Neural cell (in vitro differentiated cells): ENCODE data around the gene DOHH. TPM values are rescaled to one million over a fixed set of nuclear protein-coding genes. Genes with fewer than 3 reads are reported as not detected.

ENCODE experiments used
- H2AFZ ChIP-seq: fragments of 200-600, 300-800 bp; sonication (generic), shearing (Covaris generic); 2 replicates; pipeline ENCODE4 v1.6.0; 2014; ENCODE audit warnings: low read depth, mild to moderate bottlenecking, antibody characterized with exemption, low read length, moderate library complexity
- H3F3A ChIP-seq: fragments of 200-600 bp; shearing (Covaris generic); 2 replicates; pipeline ENCODE4 v1.6.1; 2016; ENCODE audit warnings: mild to moderate bottlenecking, moderate library complexity, mixed read lengths, antibody characterized with exemption, low read length; ENCODE audit not compliant: insufficient read depth, poor library complexity, severe bottlenecking
- H3K27ac ChIP-seq: fragments of 200-600, 300-800 bp; sonication (generic), shearing (Covaris generic); 2 replicates; pipeline ENCODE4 v1.5.1; 2014; ENCODE audit warnings: mild to moderate bottlenecking, low read length, moderate library complexity
- H3K27me3 ChIP-seq: fragments of 300-800, 200-600 bp; sonication (generic), shearing (Covaris generic); 2 replicates; pipeline ENCODE4 v1.6.0; 2014; ENCODE audit warnings: mild to moderate bottlenecking, low read depth, low read length, moderate library complexity; ENCODE audit not compliant: insufficient read depth
- H3K36me3 ChIP-seq: fragments of 300-800, 200-600 bp; sonication (generic), shearing (Covaris generic); 2 replicates; pipeline ENCODE4 v1.5.1; 2014; ENCODE audit warnings: mild to moderate bottlenecking, antibody characterized with exemption, low read length, moderate library complexity; ENCODE audit not compliant: insufficient read depth
- H3K4me2 ChIP-seq: fragments of 300-800, 200-600 bp; sonication (generic), shearing (Covaris generic); 2 replicates; pipeline ENCODE4 v1.6.0; 2014; ENCODE audit warnings: mild to moderate bottlenecking, low read length
- H3K4me3 ChIP-seq: fragments of 300-800, 200-600 bp; sonication (generic), shearing (Covaris generic); 2 replicates; pipeline ENCODE4 v1.5.1; 2014; ENCODE audit warnings: mild to moderate bottlenecking, low read length, moderate library complexity
- H3K79me2 ChIP-seq: fragments of 200-600 bp; shearing (Covaris generic); replicated peaks from 2 replicates; pipeline ENCODE4 v1.6.0; 2014; ENCODE audit warnings: mild to moderate bottlenecking, low read length, moderate library complexity; ENCODE audit not compliant: insufficient read depth
- H3K9ac ChIP-seq: fragments of 300-800, 200-600 bp; sonication (generic), shearing (Covaris generic); 2 replicates; pipeline ENCODE4 v1.6.1; 2016; ENCODE audit warnings: mild to moderate bottlenecking, low read length, mixed read lengths
- H3K9me2 ChIP-seq: fragments of 200-600 bp; shearing (Covaris generic); 2 replicates; pipeline ENCODE4 v1.6.1; 2016; ENCODE audit warnings: mild to moderate bottlenecking, low read length, mixed read lengths; ENCODE audit not compliant: insufficient read depth
- H3K9me3 ChIP-seq: fragments of 200-600, 300-800 bp; sonication (generic), shearing (Covaris generic); 2 replicates; pipeline ENCODE4 v1.6.1; 2016; ENCODE audit warnings: mild to moderate bottlenecking, mixed run types, low read length, moderate library complexity, mixed read lengths
- H4K20me1 ChIP-seq: fragments of 200-600 bp; shearing (Covaris generic); 2 replicates; pipeline ENCODE4 v1.6.1; 2016; ENCODE audit warnings: mild to moderate bottlenecking, mixed run types; ENCODE audit not compliant: insufficient read depth
- EP300 ChIP-seq: fragments of 450-650 bp; conservative IDR thresholded peaks from 2 replicates; pipeline ENCODE4 v1.6.1; 2014; ENCODE audit warnings: antibody characterized with exemption, mild to moderate bottlenecking, moderate library complexity; ENCODE audit not compliant: poor library complexity, severe bottlenecking
- EZH2 ChIP-seq: fragments of 200-600, 300-800 bp; shearing (Covaris generic), sonication (generic); IDR thresholded peaks from 2 replicates; pipeline ENCODE4 v1.6.1; 2014; ENCODE audit warnings: antibody characterized with exemption, low read length, borderline replicate concordance, mild to moderate bottlenecking; ENCODE audit not compliant: insufficient read depth, poor library complexity, severe bottlenecking
- MXI1 ChIP-seq: fragments of 450-650 bp; conservative IDR thresholded peaks from 2 replicates; pipeline ENCODE4 v1.6.1; 2014; ENCODE audit warnings: antibody characterized with exemption, mild to moderate bottlenecking; ENCODE audit not compliant: poor library complexity, severe bottlenecking
- POLR2AphosphoS5 ChIP-seq: IDR thresholded peaks from 2 replicates; pipeline ENCODE4 v1.6.1; 2012
- RAD21 ChIP-seq: fragments of 450-650 bp; conservative IDR thresholded peaks from 2 replicates; pipeline ENCODE4 v1.6.1; 2014; ENCODE audit warnings: antibody characterized with exemption, mild to moderate bottlenecking, moderate library complexity
- SMC3 ChIP-seq: fragments of 450-650 bp; conservative IDR thresholded peaks from 2 replicates; pipeline ENCODE4 v1.6.1; 2014; ENCODE audit warnings: antibody characterized with exemption, mild to moderate bottlenecking, moderate library complexity; ENCODE audit not compliant: poor library complexity
- TAF1 ChIP-seq: IDR thresholded peaks from 2 replicates; pipeline ENCODE4 v1.6.1; 2012; ENCODE audit warnings: low read depth
- polyA plus RNA-seq: library from polyadenylated mRNA; depleted of rRNA; stranded (reverse); fragments of >200 nt; gene quantifications from 2 replicates; pipeline ENCODE4 v1.2.3, GENCODE V29; 2014
- TF ChIP-seq, protein P1 (sequence below): IDR thresholded peaks from 2 replicates; pipeline ENCODE4 v1.6.1; 2012; ENCODE audit warnings: borderline replicate concordance
- TF ChIP-seq, protein P2 (sequence below): fragments of 450-650 bp; IDR thresholded peaks from 2 replicates; pipeline ENCODE4 v1.5.1; 2014; ENCODE audit warnings: antibody characterized with exemption, mild to moderate bottlenecking, moderate library complexity; ENCODE audit not compliant: poor library complexity, severe bottlenecking

The DOHH gene
- polyA plus RNA-seq, 1 donor from 2014 or later = 20.3 TPM

DNA sequence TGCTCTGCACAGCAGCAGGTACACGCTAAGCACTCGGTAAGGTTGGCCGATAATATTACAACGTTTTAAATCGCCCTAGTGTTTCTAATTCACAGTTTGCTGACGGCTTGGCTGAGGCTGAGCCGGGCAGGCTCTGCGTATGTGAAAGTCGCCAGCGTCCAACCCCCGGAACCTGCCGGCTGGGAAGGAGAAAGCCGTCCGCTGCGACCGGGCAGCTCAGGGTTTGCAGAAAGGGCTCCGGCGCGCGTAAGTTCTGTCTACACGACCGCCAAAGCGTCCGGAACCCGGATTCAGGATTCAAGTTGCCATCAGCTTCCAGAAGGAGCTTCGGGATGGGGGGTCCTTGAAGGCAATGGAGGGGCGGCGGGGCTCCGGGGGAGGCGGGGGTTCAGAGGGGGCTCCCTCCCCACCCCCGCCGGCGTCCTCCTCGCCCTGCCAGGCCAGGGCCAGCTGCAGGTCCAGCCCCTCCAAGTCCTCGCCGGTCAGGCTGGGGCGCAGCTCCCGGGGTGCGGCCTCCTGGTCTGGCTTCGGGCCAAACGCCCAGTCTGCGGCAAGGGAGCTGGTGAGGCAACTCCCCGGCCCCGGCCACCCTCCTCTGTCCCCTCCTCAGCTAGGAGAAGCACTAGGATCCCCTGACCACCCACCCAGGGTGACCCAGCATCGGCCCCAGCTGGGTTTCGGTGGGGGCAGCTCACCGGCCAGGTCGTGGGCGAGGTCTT is 17.8 kb downstream of the DOHH start:
- Histone ChIP-seq H3K27ac (no peak overlapping the region), H3K9me2 (no peaks in the 10 kb centered on the region), H3K27me3 (no peaks in the 10 kb centered on the region), H3K36me3 (no peaks in the 10 kb centered on the region), H3K4me3 (no peak overlapping the region), H3K9ac (no peak overlapping the region), H3K9me3 (no peaks in the 10 kb centered on the region), H2AFZ (no peak overlapping the region), H3F3A (no peaks in the 10 kb centered on the region), H4K20me1 (no peaks in the 10 kb centered on the region), H3K79me2 (no peaks in the 10 kb centered on the region), H3K4me2 (no peak overlapping the region)
- TF ChIP-seq, protein P1, sequence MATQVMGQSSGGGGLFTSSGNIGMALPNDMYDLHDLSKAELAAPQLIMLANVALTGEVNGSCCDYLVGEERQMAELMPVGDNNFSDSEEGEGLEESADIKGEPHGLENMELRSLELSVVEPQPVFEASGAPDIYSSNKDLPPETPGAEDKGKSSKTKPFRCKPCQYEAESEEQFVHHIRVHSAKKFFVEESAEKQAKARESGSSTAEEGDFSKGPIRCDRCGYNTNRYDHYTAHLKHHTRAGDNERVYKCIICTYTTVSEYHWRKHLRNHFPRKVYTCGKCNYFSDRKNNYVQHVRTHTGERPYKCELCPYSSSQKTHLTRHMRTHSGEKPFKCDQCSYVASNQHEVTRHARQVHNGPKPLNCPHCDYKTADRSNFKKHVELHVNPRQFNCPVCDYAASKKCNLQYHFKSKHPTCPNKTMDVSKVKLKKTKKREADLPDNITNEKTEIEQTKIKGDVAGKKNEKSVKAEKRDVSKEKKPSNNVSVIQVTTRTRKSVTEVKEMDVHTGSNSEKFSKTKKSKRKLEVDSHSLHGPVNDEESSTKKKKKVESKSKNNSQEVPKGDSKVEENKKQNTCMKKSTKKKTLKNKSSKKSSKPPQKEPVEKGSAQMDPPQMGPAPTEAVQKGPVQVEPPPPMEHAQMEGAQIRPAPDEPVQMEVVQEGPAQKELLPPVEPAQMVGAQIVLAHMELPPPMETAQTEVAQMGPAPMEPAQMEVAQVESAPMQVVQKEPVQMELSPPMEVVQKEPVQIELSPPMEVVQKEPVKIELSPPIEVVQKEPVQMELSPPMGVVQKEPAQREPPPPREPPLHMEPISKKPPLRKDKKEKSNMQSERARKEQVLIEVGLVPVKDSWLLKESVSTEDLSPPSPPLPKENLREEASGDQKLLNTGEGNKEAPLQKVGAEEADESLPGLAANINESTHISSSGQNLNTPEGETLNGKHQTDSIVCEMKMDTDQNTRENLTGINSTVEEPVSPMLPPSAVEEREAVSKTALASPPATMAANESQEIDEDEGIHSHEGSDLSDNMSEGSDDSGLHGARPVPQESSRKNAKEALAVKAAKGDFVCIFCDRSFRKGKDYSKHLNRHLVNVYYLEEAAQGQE = no peak

DNA sequence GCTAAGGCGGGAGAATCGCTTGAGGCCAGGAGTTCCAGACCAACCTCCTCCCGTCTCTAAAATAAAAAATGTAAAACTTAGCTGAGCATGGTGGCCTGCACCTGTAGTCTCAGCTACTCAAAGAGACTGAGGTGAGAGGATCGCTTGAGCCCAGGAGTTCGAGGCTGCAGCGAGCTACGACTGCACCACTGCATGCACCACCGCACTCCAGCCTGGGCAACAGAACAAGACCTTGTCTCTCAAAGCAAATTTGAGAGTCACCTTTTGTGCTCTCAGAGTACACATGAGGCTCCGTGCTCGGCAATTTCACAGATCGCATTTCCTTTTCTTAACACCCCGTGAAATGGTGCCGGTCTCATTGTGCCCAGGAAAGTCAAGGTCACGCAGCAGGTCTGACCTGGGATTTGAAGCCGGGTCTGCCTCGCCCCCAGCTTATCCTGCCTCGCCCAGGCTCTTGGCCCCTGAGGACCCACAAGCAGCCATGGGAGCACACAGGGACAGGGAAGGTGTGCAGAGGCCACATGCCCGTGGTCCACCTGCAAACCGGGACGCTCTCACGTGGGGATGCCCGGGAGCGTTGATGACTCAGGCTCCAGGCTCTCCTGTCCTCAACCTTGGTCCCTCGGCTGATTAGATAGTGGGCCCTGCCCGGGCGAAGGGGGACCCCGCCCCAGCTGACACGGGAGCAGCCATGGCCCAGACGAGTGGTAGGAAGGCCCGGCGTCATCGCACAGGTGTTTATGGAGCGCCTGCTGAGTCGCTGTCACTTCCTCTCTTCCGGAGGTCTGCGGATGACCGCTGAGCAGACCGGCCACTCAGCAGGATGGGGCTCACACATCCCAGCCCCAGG is 19.0 kb downstream of the DOHH start:
- no peaks in the 10 kb centered on the region for H3K27me3 ChIP-seq
- TF ChIP-seq POLR2AphosphoS5 (no peak), RAD21 (no peak), EZH2 (no peak), TAF1 (no peak), EP300 (no peak), SMC3 (no peak), MXI1 (no peak)
- TF ChIP-seq, protein P1 = no peak
- TF ChIP-seq, protein P2, sequence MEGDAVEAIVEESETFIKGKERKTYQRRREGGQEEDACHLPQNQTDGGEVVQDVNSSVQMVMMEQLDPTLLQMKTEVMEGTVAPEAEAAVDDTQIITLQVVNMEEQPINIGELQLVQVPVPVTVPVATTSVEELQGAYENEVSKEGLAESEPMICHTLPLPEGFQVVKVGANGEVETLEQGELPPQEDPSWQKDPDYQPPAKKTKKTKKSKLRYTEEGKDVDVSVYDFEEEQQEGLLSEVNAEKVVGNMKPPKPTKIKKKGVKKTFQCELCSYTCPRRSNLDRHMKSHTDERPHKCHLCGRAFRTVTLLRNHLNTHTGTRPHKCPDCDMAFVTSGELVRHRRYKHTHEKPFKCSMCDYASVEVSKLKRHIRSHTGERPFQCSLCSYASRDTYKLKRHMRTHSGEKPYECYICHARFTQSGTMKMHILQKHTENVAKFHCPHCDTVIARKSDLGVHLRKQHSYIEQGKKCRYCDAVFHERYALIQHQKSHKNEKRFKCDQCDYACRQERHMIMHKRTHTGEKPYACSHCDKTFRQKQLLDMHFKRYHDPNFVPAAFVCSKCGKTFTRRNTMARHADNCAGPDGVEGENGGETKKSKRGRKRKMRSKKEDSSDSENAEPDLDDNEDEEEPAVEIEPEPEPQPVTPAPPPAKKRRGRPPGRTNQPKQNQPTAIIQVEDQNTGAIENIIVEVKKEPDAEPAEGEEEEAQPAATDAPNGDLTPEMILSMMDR = no peak
- no peaks in the 10 kb centered on the region for H3F3A ChIP-seq
- no peaks in the 10 kb centered on the region for H3K36me3 ChIP-seq
- H3K27ac ChIP-seq = no peak overlapping the region
- no peak overlapping the region for H2AFZ ChIP-seq
- no peak overlapping the region for H3K9ac ChIP-seq
- no peaks in the 10 kb centered on the region for H3K79me2 ChIP-seq
- no peaks in the 10 kb centered on the region for H3K9me2 ChIP-seq
- H3K4me3 ChIP-seq = no peak overlapping the region
- no peaks in the 10 kb centered on the region for H4K20me1 ChIP-seq
- no peaks in the 10 kb centered on the region for H3K9me3 ChIP-seq
- no peak overlapping the region for H3K4me2 ChIP-seq
